Brain pericyte (primary cell): ENCODE results near the gene KNCN.

ENCODE experiments used
- DNase-seq: peaks from one replicate; pipeline ENCODE4 v3.0.0-alpha.2; 2012; ENCODE audit warnings: low read depth, low spot score

Gene KNCN

DNA sequence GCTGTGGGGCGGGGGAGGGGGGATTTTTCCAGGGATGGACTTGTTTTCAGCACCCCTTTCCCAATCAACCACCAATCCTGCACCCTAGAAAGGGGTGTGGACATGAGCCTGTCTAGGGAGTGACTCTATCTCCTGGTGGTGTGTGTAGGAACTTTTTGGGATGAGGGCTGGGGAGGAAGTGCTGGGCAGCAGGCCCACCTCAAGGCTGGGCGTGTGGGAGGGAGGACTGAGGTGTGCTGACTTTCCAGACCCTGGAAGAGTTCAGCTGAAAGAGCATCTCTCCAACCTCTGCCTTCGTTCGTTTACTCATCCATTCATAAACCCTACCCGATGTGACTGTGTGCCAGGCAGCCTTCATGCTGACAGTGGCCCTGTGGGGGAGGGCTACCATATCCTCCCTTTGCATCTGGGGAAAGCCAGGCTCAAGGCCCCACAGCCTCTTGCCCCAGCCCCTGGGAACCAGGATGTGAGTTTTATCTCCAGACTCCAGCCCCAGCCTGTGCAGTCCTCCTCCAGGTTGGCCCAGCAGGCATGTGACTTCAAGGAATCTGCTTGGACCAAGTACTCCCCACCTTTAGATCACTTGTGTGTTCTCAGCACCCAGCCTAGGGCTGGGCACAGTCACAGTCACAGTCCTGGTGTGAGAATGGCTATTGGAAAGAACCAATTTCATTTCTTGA, 6.7 kb downstream of the KNCN start:
- DNase-seq: no peak

DNA sequence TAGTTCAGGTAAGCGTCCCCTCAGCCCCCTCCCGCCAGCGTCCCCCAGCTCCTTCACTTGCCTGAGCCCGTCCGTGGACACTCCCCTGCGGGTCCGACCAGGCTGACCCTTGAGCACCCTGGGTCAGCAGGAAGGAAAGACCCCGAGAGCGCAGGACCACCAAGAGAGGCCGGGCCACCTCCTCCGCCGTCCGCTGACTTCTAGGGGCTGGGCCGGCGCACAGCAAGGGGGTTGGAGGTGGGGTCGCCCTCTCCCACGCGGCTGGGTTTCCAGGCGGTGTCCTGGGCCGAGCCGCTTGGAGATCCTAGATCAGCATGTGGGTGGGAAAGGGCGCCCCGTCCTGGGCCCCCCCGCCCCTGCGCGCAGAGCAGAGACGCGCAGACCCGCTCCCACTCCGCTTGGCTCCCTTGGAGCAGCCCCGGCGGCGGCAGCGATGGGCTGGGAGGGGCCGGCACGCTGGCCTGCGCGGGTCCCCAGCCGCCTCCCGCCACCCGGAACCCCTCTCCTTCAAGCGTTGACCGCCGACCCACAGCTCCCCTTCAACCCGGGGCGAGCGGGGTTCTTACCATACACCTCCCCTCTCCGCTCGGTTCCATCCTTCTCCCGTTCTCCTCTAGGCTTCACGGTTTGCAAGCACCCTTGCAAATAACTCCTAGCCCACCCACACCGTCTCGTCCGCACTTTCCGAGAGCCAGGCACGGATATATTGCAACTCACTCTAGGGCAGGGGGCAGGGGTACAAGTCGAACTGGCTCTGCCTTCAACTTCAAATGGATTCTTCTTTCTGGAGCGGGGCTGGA, 7.5 kb downstream of the KNCN start:
- no peak for DNase-seq

DNA sequence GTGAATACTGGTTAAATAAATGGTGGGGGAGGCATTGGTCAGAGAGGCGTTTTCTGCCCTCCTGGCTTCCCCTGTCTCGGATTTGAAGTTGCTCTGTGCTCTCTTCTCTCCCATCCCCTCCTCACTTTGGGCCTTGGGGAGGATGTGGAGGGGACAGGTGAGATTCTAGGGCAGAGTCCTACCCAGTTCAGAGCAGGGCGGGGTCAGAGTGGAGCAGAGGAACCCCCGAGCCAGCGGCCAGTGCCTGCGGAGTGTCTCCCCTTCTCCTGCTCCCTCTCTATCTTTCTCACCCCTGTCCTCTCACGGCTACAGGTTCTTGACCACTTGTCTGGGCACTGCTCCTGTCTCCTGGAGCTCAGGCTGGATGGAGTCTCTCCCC, 8.1 kb downstream of the KNCN start:
- no peak for DNase-seq

DNA sequence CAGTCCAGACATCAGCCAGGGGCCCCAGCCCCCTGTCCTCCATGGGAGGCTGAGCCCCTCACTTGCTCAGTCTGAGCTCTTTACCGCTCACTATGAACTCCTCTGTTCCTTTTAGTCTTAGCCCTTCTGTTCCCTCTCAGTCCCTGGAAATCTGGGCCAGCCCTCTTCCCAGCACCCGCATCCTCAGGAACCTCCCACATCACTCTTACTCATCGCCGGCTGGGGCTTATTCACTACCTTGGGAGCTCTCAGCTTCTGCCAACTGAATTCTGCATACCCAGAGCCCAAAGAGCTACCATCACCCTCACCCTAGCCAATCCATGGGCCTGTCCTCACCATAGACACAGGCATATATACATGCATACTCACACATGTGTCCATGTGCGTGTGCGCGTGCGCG, 11.5 kb downstream of the KNCN start:
- DNase-seq: no peak

DNA sequence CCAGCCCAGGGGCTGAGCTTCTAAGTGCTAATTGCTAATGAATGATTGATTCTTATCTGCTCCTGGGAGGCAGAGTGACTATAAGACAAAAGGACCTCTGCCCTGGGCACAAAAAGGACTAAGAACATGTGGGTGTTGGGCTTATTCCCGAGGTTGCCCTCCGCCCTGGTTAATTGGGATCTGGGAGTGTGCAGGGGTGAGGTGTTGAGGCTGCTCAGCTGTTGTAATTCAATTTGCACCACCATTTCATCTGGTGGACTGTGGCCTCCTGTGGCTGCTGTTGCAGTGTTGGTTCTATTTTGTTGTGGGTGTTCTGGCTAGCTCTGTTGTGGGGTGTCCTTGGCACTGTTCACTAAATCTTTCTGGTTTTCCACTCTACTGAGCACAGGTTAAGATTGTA, 13.3 kb downstream of the KNCN start:
- no peak for DNase-seq

DNA sequence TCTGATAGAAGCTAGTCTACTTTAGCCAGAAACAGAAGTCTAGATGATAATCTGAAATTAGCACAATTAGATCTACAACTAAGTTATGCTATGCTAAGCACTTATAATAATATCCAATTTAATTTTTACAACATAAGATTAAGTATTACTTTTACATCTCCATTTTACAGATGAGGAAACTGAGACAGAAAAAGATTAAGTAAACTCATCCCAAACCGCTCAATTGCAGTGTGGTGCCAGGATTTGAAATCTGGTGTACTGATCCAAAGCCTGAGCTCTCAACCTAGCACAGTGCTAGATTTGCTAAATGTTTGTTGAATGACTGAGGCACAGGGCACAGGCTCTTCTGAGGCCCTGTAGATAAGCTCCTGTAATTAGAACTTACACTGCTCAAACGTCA, 13.8 kb downstream of the KNCN start:
- DNase-seq: no peak

DNA sequence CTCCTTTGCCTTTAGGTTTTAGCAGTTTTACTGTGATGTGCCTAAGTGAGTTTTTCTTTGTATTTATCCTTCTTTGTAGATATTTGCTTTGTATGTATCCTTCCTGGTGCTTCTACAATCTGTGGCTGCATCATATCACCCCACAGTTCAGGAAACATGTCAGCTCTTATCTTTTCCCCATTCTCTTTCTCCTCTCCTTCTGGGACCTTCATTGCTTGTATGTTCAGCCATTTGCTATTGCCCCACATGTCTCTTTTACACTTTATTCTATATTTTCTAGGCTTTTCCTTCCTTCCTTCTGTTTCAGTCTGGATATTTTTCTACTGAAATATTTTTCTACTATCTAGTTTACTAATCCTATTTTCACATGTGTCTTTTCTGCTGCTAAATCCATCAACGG, 14.9 kb downstream of the KNCN start:
- no peak for DNase-seq

DNA sequence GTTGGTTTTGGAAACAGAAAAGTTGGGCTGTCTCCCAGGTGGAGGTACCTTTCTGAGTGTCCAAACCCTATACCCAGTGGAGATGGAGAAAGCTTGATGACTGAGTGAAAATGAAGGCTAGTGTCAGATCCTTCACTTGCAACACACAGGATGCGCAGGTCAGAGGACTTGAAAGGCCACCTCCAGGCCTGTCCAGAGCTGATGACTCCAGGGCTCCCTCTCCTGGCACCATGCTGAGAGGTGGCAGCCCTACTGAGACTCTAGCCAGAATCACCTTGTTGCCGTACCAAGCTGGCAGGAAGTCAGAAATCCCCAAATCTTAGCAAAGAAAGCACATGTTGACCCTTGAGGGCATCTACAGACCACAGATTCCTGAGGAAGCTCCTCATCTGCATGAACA, 16.4 kb downstream of the KNCN start:
- no peak for DNase-seq

DNA sequence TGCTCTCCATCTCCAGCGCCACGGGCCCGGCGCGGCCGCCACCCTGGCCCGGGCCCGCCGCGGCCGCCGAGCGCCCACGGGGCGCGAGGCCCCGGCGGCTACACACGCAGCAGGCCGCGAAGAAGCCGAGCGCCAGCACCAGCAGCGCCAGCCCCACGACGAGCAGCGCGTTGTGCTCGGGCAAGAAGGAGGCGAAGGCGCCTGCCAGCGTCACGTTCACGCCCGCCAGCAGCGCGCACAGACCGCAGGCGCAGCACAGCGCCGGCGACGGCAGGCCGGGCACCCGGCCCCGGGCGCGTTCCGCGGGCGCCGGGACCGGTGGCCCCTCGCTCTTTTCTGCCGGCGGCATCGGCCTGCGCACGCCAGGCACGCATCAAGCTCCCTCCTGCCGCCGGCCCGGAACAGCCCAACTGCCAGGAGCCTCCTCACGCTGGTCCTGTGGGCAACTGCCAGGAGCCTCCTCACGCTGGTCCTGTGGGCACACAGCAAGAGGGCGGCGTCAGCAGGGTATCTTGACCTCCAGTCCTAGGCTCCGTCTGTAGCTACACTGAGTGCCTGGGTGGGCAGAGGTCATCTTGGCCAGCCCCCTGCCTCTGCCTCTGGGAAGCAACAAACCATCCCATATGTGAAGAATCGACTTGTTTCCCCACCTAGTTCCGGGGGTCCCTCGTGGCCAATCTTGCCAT, 18.1 kb downstream of the KNCN start:
- DNase-seq: no peak

DNA sequence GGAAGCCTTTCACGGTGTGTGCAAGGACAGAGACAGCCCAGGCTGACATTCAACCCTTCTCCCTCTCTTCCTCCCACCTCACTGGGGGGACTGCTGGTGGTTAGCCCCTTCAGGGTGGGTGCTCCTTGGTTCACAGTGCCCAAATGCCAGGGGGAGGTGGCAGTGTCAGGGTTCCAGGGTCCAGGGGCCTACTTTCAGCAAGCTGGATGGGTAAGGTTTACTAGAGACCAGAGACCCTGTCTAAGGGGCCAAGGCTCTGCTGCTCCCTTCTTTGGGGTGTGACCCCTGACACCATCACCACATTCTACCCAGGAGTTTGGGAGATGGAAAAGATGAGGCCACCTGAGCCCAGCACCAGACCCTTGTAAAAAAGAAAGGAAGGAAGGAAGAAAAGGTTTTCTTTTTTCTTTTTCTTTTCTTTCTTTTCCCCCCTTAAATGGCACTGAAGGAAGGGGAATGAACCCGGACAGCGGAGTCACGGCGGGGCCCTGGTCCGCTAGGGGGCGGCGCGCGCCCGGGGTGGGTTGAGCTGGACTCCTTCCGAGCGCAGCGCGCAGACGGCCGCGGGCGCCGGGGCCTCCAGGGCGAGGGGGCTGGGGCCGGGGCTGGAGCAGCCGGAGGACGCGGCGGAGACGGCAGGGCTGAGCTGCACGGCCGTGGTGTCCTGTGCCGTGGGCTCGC, 18.8 kb downstream of the KNCN start:
- no peak for DNase-seq

DNA sequence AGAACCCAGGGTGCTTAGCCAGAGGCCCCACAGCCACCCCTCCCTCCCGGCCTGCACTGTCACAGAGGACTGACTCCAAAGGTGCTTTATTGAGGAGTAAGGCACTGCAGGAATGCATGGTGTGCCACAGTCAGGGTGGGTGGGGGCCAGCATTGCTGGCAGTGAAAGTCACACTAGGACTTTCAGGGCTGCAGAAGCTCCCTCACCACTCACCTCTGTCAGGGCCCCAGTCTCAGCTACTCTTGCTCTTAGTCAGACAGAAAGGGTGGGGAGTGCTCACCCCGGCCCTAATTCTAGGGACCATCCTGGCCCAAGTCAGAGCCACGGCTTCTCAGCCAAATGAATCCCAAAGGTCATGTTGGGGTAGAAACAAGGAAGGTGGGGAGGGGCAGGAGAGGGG, 19.4 kb downstream of the KNCN start:
- no peak for DNase-seq

DNA sequence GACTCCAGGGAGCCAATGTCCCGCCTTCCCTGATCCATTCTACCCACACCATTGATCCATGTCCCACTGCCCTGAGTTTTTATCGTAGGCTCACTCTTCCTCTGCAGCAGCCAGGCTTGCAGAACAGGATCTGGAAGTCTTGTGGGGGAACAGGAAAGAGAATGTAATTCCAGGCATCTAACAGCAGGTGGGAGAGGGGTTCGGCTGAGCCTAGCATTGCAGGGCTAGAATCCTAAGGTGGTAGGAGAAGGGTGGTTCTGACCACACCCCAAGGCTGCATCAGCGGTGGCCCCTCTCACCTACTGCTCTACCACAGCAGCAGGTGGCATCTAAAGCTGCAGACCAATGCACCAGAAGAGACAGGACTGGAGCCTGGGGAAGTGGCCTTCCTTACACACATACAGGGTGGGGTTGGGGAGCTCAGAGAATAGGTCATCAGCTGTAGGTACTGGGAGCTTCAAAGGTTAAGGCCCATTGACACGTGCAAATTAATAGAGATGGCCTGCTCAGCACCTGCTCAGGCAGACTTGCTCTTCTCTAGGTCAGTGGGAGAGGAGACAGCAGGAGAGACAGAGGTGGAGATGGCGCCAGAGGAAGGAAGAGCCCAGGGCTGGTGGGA, 20.5 kb downstream of the KNCN start:
- no peak for DNase-seq

DNA sequence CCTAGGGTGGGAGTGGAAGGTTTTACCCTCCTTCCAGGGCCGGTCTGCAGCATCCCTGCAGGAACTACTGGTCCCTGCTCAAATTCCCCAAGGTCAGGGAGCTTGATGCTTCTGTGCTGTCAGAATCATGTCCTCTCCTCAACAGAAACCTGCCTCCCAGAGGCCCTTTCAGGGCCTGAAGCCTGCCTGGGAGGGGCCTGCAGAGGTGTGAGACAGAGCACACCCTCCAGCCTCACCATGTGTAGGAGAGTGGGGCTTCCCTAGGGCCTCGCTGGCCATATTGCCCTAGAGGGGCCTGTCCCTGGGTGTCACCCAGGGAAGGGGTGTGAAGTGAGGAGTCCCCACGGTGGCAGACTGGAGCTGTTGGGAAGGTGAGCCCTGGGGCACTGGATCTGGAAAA, 21.1 kb downstream of the KNCN start:
- DNase-seq: no peak

DNA sequence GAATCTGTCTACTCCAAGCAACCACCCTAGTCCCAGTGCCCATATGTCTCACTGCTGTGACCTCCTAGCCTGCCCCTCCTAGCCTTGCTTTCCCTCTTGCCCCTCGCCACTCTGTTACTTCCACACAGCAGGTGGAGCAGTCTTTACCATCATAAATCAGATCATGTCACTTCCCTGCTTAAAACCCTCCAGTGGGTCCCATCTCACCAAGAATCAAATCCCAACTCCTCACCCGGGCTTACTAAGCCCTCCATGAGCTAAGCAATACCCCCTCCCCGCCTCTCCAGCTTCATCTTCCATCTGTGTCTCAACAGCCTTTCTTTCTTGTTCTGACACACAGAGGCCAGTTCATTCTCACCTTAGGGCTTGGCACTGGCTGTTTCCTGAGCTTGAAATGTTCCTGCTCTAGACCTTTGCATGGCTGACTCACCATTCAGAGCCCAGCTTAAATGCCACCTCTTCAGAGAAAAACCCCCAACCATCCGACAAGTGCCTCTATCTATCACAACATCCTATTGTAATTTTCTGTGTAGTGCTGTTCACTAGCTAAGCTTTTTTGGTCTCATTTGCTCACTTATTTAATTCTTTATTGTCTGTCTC, 22.3 kb downstream of the KNCN start:
- DNase-seq: no peak

DNA sequence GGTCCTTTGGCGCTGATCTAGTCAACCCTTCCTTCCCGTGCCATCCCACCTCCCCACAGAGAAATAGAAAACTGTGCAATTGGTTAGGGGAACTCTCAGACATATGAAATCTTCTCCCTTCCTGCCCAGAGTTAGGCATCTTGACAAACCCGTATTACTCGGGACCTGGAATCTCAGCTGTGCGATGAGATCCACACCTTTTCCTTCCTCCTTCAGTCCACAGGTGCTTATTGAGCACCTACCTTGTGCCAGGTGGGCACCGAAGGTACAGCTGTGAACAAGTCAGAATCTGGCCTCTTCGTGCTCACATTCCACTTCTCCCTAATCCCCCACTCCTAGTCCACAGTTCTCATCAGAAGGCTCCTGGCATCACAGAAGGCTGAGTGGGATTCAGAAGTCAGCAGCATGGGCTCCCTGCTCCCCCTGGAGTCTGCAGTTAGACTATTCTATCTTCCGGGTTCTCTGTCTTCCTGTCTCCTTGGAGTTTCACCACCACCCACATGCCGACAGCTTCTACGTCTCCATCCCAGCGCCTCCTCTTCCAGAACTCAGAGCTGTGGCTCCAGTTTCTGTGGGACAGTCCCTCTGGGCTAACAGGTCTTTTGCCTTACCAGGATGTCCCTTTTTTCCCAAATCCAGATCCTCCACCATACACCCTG, 23.0 kb downstream of the KNCN start:
- no peak for DNase-seq

DNA sequence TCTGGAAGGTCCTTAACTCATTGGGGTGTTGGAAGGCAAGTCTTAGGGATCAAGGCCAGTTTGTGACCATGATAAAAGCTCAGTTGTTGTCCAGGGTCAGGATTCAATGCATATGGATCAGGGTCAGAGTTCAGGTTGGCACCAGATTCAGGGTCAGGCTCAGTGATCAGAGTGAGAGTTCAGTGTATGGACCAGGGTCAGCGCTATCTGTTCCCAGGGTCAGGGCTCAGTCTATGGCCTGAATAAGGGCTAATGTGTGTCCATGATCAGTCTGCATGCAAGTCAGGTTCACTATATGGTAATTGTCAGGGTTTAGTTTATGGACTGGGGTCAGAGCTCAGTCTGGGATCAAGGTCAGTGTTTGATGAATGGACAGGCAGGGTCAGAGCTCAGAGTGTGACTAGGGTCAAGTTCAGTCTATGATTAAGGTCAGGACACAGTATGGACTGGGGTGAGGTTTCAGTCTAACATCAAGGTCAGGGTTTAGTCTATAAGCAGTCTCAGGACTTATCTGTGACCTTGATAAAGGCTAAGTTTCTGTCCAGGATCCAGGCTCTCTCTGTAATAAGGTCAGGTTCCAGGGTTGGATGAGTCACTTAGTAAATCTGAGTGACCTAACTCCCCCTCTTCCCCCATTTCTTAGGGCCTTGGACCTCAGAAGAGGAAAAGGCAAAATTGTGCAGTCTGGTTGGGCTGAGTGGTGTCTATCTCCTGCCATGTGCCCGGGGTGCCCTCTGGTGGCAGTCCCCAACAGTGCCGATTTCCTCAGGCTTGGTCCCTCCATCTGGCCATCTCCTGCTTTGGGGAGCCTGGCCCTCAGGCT, 23.8 kb downstream of the KNCN start:
- DNase-seq: no peak

DNA sequence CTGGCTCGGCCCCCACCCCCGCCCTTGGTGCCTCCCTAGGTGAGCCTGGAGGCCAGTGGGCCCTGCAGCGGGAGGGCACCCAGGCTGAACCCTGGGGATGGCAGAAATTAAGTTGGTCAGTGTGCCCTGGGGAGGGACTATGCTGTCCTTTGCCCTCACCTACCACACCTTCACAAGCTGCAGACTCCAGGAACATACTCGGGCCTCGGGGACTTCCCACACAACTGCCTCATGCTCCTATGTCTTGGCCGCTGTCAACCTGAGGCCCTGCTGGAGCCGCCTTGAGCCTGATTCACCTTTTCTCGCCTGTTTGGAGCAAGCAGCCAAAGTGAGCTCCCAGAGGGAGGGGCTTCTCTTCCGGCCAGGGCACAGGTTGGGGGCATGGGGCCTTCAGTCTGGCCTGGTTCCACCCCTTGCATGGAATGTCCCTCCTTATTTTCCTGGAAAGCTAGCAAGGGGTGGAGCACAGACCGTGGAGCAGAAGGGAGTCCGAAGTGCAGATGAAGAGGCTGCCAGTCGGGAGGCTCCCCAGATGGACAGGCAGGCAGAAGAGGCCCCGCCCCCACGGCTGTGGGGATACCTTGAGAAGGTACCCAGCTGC, 24.7 kb downstream of the KNCN start:
- no peak for DNase-seq

DNA sequence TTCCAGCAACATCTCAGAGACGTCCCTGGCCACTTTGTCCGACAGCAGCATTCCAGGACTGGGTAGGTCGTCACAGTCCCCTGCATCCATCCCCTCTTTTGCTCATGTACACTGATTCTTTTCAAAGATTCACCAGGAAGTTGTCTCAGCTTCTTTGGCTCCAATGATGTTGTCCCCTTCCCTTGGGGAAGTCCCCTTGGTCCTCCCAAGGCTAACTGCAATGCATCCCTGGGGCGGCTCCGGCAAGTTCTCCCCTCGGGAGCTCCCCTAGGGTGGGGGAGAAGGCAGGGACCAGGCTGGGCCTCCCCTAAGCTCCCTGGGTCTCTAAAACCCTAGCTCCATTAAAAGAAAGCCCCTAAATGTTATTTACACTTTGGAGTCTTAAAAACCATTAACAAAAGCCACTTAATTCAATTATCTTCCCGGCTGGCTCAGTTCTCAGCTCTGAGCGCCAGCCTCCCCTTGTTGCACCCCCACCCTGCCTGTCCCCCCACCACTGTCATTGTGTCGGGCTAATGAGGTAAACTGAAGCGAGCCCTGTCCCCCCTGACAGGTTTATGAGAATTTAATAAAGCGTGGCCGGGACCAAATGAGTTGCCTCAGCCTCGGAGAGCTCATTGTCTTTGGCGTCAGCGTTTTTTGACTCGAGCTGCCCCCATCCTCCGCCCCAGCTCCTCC, 25.3 kb downstream of the KNCN start:
- no peak for DNase-seq
